GM23338 (cell line): ENCODE results near the gene TEX14. TPM values are rescaled to one million over a fixed set of nuclear protein-coding genes. Genes with fewer than 3 reads are reported as not detected.

Experiments used
- ATAC-seq: fragments of 200-7000 bp; cut with Tn5 transposase; 3 replicates; pipeline ENCODE4 v1.9.1; 2020
- DNase-seq: peaks from one replicate; pipeline ENCODE4 v3.0.0-alpha.2; 2015; ENCODE audit warnings: low spot score
- H2AFZ ChIP-seq: fragments of 200-600 bp; sonication (generic); 2 replicates; pipeline ENCODE4 v1.8.0; 2016; ENCODE audit warnings: antibody characterized with exemption, mild to moderate bottlenecking, moderate library complexity
- H3F3A ChIP-seq: fragments of 200-600 bp; sonication (generic); replicated peaks from 2 replicates; pipeline ENCODE4 v1.8.0; 2017; ENCODE audit warnings: antibody characterized with exemption, mixed run types, low read depth
- H3K27ac ChIP-seq: fragments of 200-600 bp; sonication (generic); 2 replicates; pipeline ENCODE4 v1.6.1; 2016; ENCODE audit warnings: low read depth
- H3K27me3 ChIP-seq: fragments of 200-600 bp; sonication (generic); 2 replicates; pipeline ENCODE4 v1.8.0; 2016; ENCODE audit warnings: mild to moderate bottlenecking, mixed run types, moderate library complexity; ENCODE audit not compliant: insufficient read depth
- H3K36me3 ChIP-seq: fragments of 200-600 bp; sonication (generic); 2 replicates; pipeline ENCODE4 v1.8.0; 2016; ENCODE audit warnings: mild to moderate bottlenecking; ENCODE audit not compliant: insufficient read depth
- H3K4me1 ChIP-seq: fragments of 200-600 bp; sonication (generic); 2 replicates; pipeline ENCODE4 v1.8.0; 2016; ENCODE audit warnings: mild to moderate bottlenecking, moderate library complexity; ENCODE audit not compliant: insufficient read depth
- H3K4me2 ChIP-seq: fragments of 200-600 bp; sonication (generic); 2 replicates; pipeline ENCODE4 v1.7.1; 2017; ENCODE audit warnings: mixed run types
- H3K4me3 ChIP-seq: fragments of 200-600 bp; sonication (generic); 2 replicates; pipeline ENCODE4 v1.6.1; 2016; ENCODE audit warnings: mixed run types
- H3K79me2 ChIP-seq: fragments of 200-600 bp; sonication (generic); replicated peaks from 2 replicates; pipeline ENCODE4 v1.8.0; 2017; ENCODE audit warnings: mild to moderate bottlenecking; ENCODE audit not compliant: insufficient read depth
- H3K9me2 ChIP-seq: fragments of 200-600 bp; sonication (generic); 2 replicates; pipeline ENCODE4 v1.8.0; 2017; ENCODE audit not compliant: insufficient read depth
- H4K20me1 ChIP-seq: fragments of 200-600 bp; sonication (generic); replicated peaks from 2 replicates; pipeline ENCODE4 v1.8.0; 2017; ENCODE audit warnings: mild to moderate bottlenecking; ENCODE audit not compliant: insufficient read depth
- H3K27ac Mint-ChIP-seq: 2 replicates; pipeline ENCODE4 v1.8.0; 2020; ENCODE audit warnings: inconsistent platforms, mild to moderate bottlenecking, moderate library complexity, mixed read lengths
- H3K27me3 Mint-ChIP-seq: 3 replicates; pipeline ENCODE4 v1.8.0; 2022; ENCODE audit warnings: low read depth, mild to moderate bottlenecking, moderate library complexity, mixed read lengths, inconsistent platforms; ENCODE audit not compliant: insufficient read depth, poor library complexity
- H3K36me3 Mint-ChIP-seq: 3 replicates; pipeline ENCODE4 v1.8.0; 2021; ENCODE audit warnings: low read depth, mild to moderate bottlenecking, inconsistent platforms, moderate library complexity, mixed read lengths
- H3K4me1 Mint-ChIP-seq: 3 replicates; pipeline ENCODE4 v1.8.0; 2020; ENCODE audit warnings: mild to moderate bottlenecking, inconsistent platforms, mixed read lengths
- H3K4me3 Mint-ChIP-seq: 3 replicates; pipeline ENCODE4 v1.8.0; 2021; ENCODE audit warnings: moderate library complexity, mild to moderate bottlenecking, inconsistent platforms, mixed read lengths
- H3K9me3 Mint-ChIP-seq: 3 replicates; pipeline ENCODE4 v1.8.0; 2020; ENCODE audit warnings: moderate library complexity, mild to moderate bottlenecking, inconsistent platforms, mixed read lengths
- CTCF ChIP-seq, 2 experiments: fragments of 200-600 bp in 1 of 2; sonication (generic) in 1 of 2; conservative IDR thresholded peaks; 2 replicates each; pipeline versions ENCODE4 v1.5.1 to v1.6.1; 2016 to 2017; ENCODE audit warnings: antibody characterized with exemption in 2 of 2, low read depth in 2 of 2, mild to moderate bottlenecking in 2 of 2, moderate library complexity in 1 of 2
- EZH2 ChIP-seq: fragments of 200-600 bp; sonication (generic); IDR thresholded peaks from one replicate; pipeline ENCODE4 v1.8.0; 2017; ENCODE audit warnings: antibody characterized with exemption, mild to moderate bottlenecking, low read depth; ENCODE audit not compliant: unreplicated experiment
- EZH2phosphoT487 ChIP-seq: fragments of 200-600 bp; sonication (generic); IDR thresholded peaks from one replicate; pipeline ENCODE4 v1.8.1; 2018; ENCODE audit warnings: antibody characterized with exemption; ENCODE audit not compliant: unreplicated experiment
- NANOG ChIP-seq: IDR thresholded peaks from 2 replicates; pipeline ENCODE4 v1.6.1; 2016; ENCODE audit warnings: antibody characterized with exemption, borderline replicate concordance
- POLR2AphosphoS5 ChIP-seq: IDR thresholded peaks from 2 replicates; pipeline ENCODE4 v1.6.1; 2016; ENCODE audit warnings: antibody characterized with exemption, low read depth
- ZNF331 ChIP-seq: fragments of 250-450 bp; sonication (Bioruptor Pico); IDR thresholded peaks from 2 replicates; pipeline ENCODE4 v1.5.0; 2020; ENCODE audit warnings: low read depth, mild to moderate bottlenecking, moderate library complexity
- polyA plus RNA-seq: library from polyadenylated mRNA; unstranded; fragments of >200 nt; fragmentation: Nextera tagmentation; extraction: Ambion mirVana; gene quantifications from 2 replicates; pipeline ENCODE4 v1.2.1, GENCODE V29; 2016
- total RNA-seq: library from RNA; depleted of rRNA; stranded (reverse); fragments of >200 nt; shearing (Covaris generic); gene quantifications from 2 replicates; pipeline ENCODE4 v1.2.3, GENCODE V29; 2014
- TF ChIP-seq, protein P1 (sequence below): fragments of 250-450 bp; sonication (Bioruptor Pico); IDR thresholded peaks from 2 replicates; pipeline ENCODE4 v1.5.0; 2020; ENCODE audit warnings: mild to moderate bottlenecking, moderate library complexity
- TF ChIP-seq, protein P2 (sequence below): IDR thresholded peaks from 2 replicates; pipeline ENCODE4 v1.6.1; 2016; ENCODE audit warnings: antibody characterized with exemption

TEX14 gene
- total and polyA plus RNA-seq, 2 experiments from 2014 or later, result 0.80 to 2.6 TPM

GRCh38 chr17:58630883-58631522 lies 60.8 kb downstream of the TEX14 start:
- H3K4me3 Mint-ChIP-seq, result peak overlapping the region; percentile 4; the same call in 1 of the 3 replicates
- no peaks in the 10 kb centered on the region; the same call in 1 of the 2 replicates for H3F3A ChIP-seq
- H3K9me2 ChIP-seq, result no peaks in the 10 kb centered on the region
- peak overlapping the region; percentile 0; the same call in 1 of the 2 replicates for H3K4me2 ChIP-seq
- no peaks in the 10 kb centered on the region; the same call in 2 of the 3 replicates for H3K4me1 Mint-ChIP-seq
- ATAC-seq (peak; percentile 85), DNase-seq (peak; percentile 73)
- H3K27ac Mint-ChIP-seq, result no peak overlapping the region
- no peaks in the 10 kb centered on the region for H3K36me3 Mint-ChIP-seq
- TF ChIP-seq, protein P1, sequence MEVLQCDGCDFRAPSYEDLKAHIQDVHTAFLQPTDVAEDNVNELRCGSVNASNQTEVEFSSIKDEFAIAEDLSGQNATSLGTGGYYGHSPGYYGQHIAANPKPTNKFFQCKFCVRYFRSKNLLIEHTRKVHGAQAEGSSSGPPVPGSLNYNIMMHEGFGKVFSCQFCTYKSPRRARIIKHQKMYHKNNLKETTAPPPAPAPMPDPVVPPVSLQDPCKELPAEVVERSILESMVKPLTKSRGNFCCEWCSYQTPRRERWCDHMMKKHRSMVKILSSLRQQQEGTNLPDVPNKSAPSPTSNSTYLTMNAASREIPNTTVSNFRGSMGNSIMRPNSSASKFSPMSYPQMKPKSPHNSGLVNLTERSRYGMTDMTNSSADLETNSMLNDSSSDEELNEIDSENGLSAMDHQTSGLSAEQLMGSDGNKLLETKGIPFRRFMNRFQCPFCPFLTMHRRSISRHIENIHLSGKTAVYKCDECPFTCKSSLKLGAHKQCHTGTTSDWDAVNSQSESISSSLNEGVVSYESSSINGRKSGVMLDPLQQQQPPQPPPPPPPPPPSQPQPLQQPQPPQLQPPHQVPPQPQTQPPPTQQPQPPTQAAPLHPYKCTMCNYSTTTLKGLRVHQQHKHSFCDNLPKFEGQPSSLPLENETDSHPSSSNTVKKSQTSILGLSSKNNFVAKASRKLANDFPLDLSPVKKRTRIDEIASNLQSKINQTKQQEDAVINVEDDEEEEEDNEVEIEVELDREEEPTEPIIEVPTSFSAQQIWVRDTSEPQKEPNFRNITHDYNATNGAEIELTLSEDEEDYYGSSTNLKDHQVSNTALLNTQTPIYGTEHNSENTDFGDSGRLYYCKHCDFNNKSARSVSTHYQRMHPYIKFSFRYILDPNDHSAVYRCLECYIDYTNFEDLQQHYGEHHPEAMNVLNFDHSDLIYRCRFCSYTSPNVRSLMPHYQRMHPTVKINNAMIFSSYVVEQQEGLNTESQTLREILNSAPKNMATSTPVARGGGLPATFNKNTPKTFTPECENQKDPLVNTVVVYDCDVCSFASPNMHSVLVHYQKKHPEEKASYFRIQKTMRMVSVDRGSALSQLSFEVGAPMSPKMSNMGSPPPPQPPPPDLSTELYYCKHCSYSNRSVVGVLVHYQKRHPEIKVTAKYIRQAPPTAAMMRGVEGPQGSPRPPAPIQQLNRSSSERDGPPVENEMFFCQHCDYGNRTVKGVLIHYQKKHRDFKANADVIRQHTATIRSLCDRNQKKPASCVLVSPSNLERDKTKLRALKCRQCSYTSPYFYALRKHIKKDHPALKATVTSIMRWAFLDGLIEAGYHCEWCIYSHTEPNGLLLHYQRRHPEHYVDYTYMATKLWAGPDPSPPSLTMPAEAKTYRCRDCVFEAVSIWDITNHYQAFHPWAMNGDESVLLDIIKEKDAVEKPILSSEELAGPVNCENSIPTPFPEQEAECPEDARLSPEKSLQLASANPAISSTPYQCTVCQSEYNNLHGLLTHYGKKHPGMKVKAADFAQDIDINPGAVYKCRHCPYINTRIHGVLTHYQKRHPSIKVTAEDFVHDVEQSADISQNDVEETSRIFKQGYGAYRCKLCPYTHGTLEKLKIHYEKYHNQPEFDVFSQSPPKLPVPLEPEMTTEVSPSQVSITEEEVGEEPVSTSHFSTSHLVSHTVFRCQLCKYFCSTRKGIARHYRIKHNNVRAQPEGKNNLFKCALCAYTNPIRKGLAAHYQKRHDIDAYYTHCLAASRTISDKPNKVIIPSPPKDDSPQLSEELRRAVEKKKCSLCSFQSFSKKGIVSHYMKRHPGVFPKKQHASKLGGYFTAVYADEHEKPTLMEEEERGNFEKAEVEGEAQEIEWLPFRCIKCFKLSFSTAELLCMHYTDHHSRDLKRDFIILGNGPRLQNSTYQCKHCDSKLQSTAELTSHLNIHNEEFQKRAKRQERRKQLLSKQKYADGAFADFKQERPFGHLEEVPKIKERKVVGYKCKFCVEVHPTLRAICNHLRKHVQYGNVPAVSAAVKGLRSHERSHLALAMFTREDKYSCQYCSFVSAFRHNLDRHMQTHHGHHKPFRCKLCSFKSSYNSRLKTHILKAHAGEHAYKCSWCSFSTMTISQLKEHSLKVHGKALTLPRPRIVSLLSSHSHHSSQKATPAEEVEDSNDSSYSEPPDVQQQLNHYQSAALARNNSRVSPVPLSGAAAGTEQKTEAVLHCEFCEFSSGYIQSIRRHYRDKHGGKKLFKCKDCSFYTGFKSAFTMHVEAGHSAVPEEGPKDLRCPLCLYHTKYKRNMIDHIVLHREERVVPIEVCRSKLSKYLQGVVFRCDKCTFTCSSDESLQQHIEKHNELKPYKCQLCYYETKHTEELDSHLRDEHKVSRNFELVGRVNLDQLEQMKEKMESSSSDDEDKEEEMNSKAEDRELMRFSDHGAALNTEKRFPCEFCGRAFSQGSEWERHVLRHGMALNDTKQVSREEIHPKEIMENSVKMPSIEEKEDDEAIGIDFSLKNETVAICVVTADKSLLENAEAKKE (CRISPR knock-in tag), result 0 out of 2 replicates have a peak, but pooled peaks have one; percentile 32
- no peak for TF ChIP-seq EZH2
- no peak overlapping the region for H3K4me3 ChIP-seq
- no peaks in the 10 kb centered on the region for H3K79me2 ChIP-seq
- no peaks in the 10 kb centered on the region for H3K27me3 Mint-ChIP-seq
- H3K27me3 ChIP-seq, result no peaks in the 10 kb centered on the region
- peak overlapping the region; percentile 34 for H3K27ac ChIP-seq
- no peaks in the 10 kb centered on the region for H3K36me3 ChIP-seq
- H4K20me1 ChIP-seq, result no peaks in the 10 kb centered on the region
- H3K9me3 Mint-ChIP-seq, result no peaks in the 10 kb centered on the region
- H2AFZ ChIP-seq, result no peak overlapping the region
- no peaks in the 10 kb centered on the region for H3K4me1 ChIP-seq

DNA sequence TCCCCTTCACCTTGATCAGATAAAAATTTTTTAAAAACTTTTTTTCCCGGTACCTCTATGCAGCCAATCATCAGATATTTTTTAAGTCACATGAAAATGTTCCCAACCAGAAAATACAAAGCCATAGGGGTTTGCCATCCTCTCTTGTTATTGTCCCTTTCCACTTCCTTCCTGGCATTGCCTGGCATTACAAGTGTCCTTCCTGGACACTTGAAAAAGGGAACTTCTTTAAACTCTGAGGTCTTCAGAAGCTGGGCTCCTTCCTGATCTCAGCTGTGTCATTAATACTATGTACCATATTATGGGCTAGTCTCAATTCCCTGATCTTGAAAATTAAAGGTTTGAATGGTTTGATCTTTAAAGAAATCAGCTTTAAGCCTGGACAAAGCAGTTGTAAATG lies 64.9 kb downstream of the TEX14 start:
- H3K27ac ChIP-seq, result no peak overlapping the region
- no peak for DNase-seq
- H3K4me2 ChIP-seq, result no peak overlapping the region
- H3K36me3 Mint-ChIP-seq, result no peaks in the 10 kb centered on the region
- no peaks in the 10 kb centered on the region for H3K79me2 ChIP-seq
- no peaks in the 10 kb centered on the region; the same call in 1 of the 2 replicates for H3F3A ChIP-seq
- no peak for ATAC-seq
- H3K27me3 ChIP-seq, result no peaks in the 10 kb centered on the region
- no peaks in the 10 kb centered on the region for H3K9me3 Mint-ChIP-seq
- H3K4me1 Mint-ChIP-seq, result no peaks in the 10 kb centered on the region; the same call in 2 of the 3 replicates
- H3K9me2 ChIP-seq, result no peaks in the 10 kb centered on the region
- H3K4me3 ChIP-seq, result no peak overlapping the region
- peaks cover 3% of the 10 kb centered on the region for H3K27me3 Mint-ChIP-seq
- H3K4me1 ChIP-seq, result no peaks in the 10 kb centered on the region
- no peak overlapping the region for H3K27ac Mint-ChIP-seq
- H3K4me3 Mint-ChIP-seq, result no peak overlapping the region
- H4K20me1 ChIP-seq, result no peaks in the 10 kb centered on the region
- no peaks in the 10 kb centered on the region for H3K36me3 ChIP-seq
- H2AFZ ChIP-seq, result no peak overlapping the region
- TF ChIP-seq ZNF331 (CRISPR knock-in tag) (no peak), CTCF (conservative IDR thresholded peaks at IDR 0.05; ENCODE audit: low read depth in 2 of 2) (no peak), NANOG (no peak), EZH2phosphoT487 (no peak), POLR2AphosphoS5 (no peak)
- TF ChIP-seq, protein P2, sequence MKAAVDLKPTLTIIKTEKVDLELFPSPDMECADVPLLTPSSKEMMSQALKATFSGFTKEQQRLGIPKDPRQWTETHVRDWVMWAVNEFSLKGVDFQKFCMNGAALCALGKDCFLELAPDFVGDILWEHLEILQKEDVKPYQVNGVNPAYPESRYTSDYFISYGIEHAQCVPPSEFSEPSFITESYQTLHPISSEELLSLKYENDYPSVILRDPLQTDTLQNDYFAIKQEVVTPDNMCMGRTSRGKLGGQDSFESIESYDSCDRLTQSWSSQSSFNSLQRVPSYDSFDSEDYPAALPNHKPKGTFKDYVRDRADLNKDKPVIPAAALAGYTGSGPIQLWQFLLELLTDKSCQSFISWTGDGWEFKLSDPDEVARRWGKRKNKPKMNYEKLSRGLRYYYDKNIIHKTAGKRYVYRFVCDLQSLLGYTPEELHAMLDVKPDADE, result no peak
